A673 (cell line): Measurements from ENCODE around the gene VPS72. TPM values are rescaled to one million over a fixed set of nuclear protein-coding genes. Genes with fewer than 3 reads are reported as not detected.

Source experiments
- BruUV-seq: library from RNA; stranded (reverse); fragments of 400-500 nt; replicated peaks from 2 replicates; lab custom pipeline; 2021; lab: Mats Ljungman, UMichigan
- CTCF ChIA-PET: fragments of 300-600 bp; sonication (Branson Sonifier 250); formaldehyde crosslinking; loops from one replicate; lab custom pipeline; 2022; ENCODE audit warnings: antibody characterized with exemption; lab: Charles Lee
- POLR2A ChIA-PET: fragments of 300-600 bp; sonication (Branson Sonifier 250); formaldehyde crosslinking; loops from one replicate; lab custom pipeline; 2022; ENCODE audit warnings: antibody characterized with exemption; ENCODE audit not compliant: low non-redundant PET; lab: Charles Lee
- DNase-seq: peaks from one replicate; pipeline ENCODE4 v3.0.0-alpha.2; 2015; ENCODE audit warnings: low spot score
- H3K27ac ChIP-seq: fragments of 200-600 bp; sonication (generic); 2 replicates; pipeline ENCODE4 v1.5.1; 2016; ENCODE audit warnings: mixed run types, low read depth, mild to moderate bottlenecking, mixed read lengths, antibody characterized with exemption, low read length; ENCODE audit not compliant: poor library complexity, severe bottlenecking
- H3K27me3 ChIP-seq: fragments of 200-600 bp; sonication (generic); replicated peaks from 2 replicates; pipeline ENCODE4 v1.6.1; 2017; ENCODE audit warnings: mixed run types, low read depth, mild to moderate bottlenecking, mixed read lengths, antibody characterized with exemption, low read length; ENCODE audit not compliant: insufficient read depth, poor library complexity
- H3K36me3 ChIP-seq: fragments of 200-600 bp; sonication (generic); 2 replicates; pipeline ENCODE4 v1.6.1; 2016; ENCODE audit warnings: mixed run types, mild to moderate bottlenecking, mixed read lengths, antibody characterized with exemption, low read length; ENCODE audit not compliant: insufficient read depth, poor library complexity, severe bottlenecking
- H3K4me1 ChIP-seq: fragments of 200-600 bp; sonication (generic); 2 replicates; pipeline ENCODE4 v1.6.1; 2017; ENCODE audit warnings: mixed run types, mild to moderate bottlenecking, mixed read lengths, antibody characterized with exemption, low read length; ENCODE audit not compliant: insufficient read depth, poor library complexity, severe bottlenecking
- H3K4me3 ChIP-seq: fragments of 200-600 bp; sonication (generic); 2 replicates; pipeline ENCODE4 v1.5.1; 2016; ENCODE audit warnings: low read depth, mixed run types, mild to moderate bottlenecking, mixed read lengths, low read length; ENCODE audit not compliant: poor library complexity, severe bottlenecking
- H3K9me3 ChIP-seq: fragments of 200-600 bp; sonication (generic); 2 replicates; pipeline ENCODE4 v1.6.1; 2016; ENCODE audit warnings: mixed run types, low read depth, mild to moderate bottlenecking, mixed read lengths, antibody characterized with exemption, low read length; ENCODE audit not compliant: poor library complexity, severe bottlenecking
- CTCF ChIP-seq: fragments of 300-800, 200-600 bp; sonication (generic); conservative IDR thresholded peaks from 2 replicates; pipeline ENCODE4 v1.5.1; 2017; ENCODE audit warnings: low read depth, mild to moderate bottlenecking, antibody characterized with exemption, low read length, moderate library complexity, mixed read lengths
- EZH2 ChIP-seq: fragments of 200-600 bp; sonication (generic); IDR thresholded peaks from 2 replicates; pipeline ENCODE4 v1.6.1; 2017; ENCODE audit warnings: borderline replicate concordance, low read depth, mild to moderate bottlenecking, mixed read lengths, antibody characterized with exemption, low read length; ENCODE audit not compliant: poor library complexity, severe bottlenecking
- intact Hi-C: fragments of 100-400 bp; cut with micrococcal nuclease; formaldehyde crosslinking; loops from one replicate; pipeline ENCODE4 v1.10.0; 2022; ENCODE audit not compliant: unreplicated experiment
- total RNA-seq: library from RNA; stranded (reverse); gene quantifications from 2 replicates; pipeline ENCODE4 v1.2.3, GENCODE V29; 2021

The VPS72 gene
- total RNA-seq, 1 experiment from 2014 or later = 113 TPM

DNA sequence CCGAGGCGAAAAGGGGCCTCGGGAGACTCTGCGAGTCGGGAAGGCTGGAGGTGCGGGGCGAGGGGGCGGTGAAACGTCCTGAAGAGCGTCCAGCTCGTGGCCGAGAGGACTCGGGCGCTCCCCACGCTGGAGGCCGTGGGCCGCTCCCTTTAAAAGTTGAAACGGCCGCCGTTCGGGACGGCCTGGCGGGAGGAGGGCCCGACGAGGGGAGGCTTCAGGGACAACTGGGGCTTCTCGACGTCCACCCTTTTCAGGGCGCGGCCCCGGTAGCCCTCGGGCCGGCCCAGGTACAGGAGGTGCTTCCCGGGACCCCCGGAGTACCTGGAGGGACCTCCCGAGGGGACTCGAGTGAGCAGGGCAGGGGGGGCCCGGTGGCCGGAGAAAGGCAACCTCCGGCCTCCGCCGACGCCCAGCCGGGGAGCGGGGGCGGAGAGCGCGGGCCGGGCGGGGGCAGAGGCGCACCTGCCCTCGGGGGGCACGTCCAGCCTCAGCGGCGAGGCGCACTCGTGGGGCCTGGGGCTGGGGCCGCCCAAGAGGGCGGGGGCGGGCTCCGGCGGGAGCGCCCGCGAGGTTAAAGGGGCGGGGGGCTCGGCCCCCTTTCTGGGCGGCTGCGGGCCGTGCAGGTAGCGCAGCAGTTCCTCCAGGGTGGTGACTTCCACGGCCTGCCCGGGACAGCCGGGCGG is 57.5 kb downstream of the VPS72 start:
- Histone ChIP-seq H3K27me3 (no peaks in the 10 kb centered on the region), H3K9me3 (no peaks in the 10 kb centered on the region), H3K4me1 (no peaks in the 10 kb centered on the region), H3K36me3 (no peaks in the 10 kb centered on the region), H3K27ac (no peak overlapping the region), H3K4me3 (no peak overlapping the region)
- no peak for DNase-seq
- TF ChIP-seq CTCF (no peak), EZH2 (no peak)
- CTCF ChIA-PET = no interaction called here
- no TSS peak for BruUV-seq
- intact Hi-C loops = loop anchor here (5.0 kb wide), 1 partner anchor 35 kb away; no protein-coding TSS in a partner anchor
- POLR2A ChIA-PET = no interaction called here

DNA sequence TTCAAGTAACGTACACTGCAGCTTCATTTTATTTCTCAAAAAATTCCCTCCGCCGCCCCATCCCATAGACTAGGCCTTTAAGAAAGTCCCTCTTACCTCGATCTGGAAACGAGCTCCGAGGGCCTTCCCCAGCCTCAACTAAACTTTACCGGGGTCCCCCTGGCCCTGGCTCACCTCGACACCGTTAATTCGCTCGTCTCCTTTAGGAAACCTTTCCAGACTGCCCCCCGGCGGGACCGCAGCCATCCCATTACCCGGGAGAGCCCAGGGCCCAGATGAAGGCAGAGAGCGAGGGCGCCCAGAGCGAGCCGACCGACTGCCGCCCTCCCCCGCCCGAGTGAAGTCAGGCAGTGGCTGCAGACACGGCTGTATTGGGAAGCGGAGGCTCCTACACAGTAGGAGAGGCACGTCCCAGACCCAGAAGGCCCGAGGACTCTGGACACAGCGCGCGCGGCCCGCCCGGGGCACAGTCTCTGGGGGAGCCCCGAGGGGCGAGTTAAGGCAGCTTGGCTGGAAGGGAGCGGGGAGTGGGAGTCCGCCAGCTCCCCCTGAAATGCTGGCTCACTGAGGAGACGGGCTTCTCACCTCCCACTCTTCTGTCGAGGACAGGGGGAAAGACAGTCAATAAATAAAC is 58.2 kb downstream of the VPS72 start:
- intact Hi-C loops = loop anchor here (5.0 kb wide), 1 partner anchor 35 kb away; no protein-coding TSS in a partner anchor
- POLR2A ChIA-PET = no interaction called here
- TF ChIP-seq EZH2 (no peak), CTCF (no peak)
- no peak overlapping the region for H3K27ac ChIP-seq
- H3K36me3 ChIP-seq = no peaks in the 10 kb centered on the region
- H3K9me3 ChIP-seq = no peaks in the 10 kb centered on the region
- no peak overlapping the region for H3K4me3 ChIP-seq
- DNase-seq = no peak
- no TSS peak for BruUV-seq
- CTCF ChIA-PET = interaction anchor here (0.5 to 0.6 kb wide), 2 partner anchors 23 to 32 kb away, joined by 3 read pairs; no protein-coding TSS in a partner anchor
- no peaks in the 10 kb centered on the region for H3K27me3 ChIP-seq
- H3K4me1 ChIP-seq = no peaks in the 10 kb centered on the region

- no peaks in the 10 kb centered on the region for H3K27me3 ChIP-seq
- H3K4me1 ChIP-seq = no peaks in the 10 kb centered on the region
- intact Hi-C loops = loop anchor here (5.0 kb wide), 1 partner anchor 34 kb away; no protein-coding TSS in a partner anchor
- peak; percentile 71 for DNase-seq
- no peak overlapping the region for H3K4me3 ChIP-seq
- TF ChIP-seq CTCF (no peak), EZH2 (no peak)
- POLR2A ChIA-PET = no interaction called here
- BruUV-seq = no TSS peak
- CTCF ChIA-PET = interaction anchor here (0.5 to 0.6 kb wide), 2 partner anchors 24 to 31 kb away, joined by 3 read pairs; no protein-coding TSS in a partner anchor
- H3K27ac ChIP-seq = no peak overlapping the region
- H3K9me3 ChIP-seq = no peaks in the 10 kb centered on the region
- H3K36me3 ChIP-seq = no peaks in the 10 kb centered on the region
These were observed 58.9 kb downstream of the VPS72 start for GRCh38 chr1:151130987-151131586.
